Measurements from ENCODE around the gene SESN1. TPM values are rescaled to one million over a fixed set of nuclear protein-coding genes. Genes with fewer than 3 reads are reported as not detected.

SESN1 gene
- polyA plus RNA-seq, 2 donors: 11.1 to 14.8 TPM

- no peak overlapping the region for H3K4me3 ChIP-seq (ENCODE audit: low read depth in 1 of 2, low read length in 2 of 2)
- WGBS, 2 donors: 60 to 86% methylated on average over 2 of the region's 2 CpGs
Observed at GRCh38 chr6:109039795-109040194, 54.9 kb downstream of the SESN1 start.

DNA sequence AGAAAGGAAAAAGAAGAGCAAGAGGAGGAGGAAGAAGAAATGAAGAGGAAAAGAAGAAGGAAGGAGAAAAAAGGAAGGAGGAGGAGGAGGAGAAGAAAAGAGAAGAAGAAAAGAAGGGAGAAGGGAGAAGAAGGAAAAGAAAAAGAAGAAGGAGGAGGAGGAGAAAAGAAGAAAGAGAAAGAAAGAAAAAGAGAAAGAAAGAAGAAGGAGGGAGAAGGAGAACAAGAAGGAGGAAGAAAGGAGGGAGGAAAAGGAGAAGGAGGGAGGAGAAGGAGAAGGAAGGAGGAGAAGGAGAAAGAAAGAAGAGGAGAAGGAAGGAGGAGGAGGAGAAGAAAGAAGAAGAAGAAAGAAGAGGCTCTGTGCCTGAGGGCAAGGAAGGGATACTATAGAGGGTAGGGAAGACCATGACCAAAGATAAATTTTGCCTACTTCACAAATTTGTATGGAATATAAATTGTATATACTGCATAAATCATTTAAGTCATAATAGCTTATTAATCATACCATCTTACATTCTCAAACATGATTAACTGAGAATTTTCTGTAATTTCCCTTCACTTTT lies 55.7 kb downstream of the SESN1 start:
- H3K27ac ChIP-seq (ENCODE audit: low read depth in 2 of 2, low read length in 1 of 2): no peak overlapping the region
- no peaks in the 10 kb centered on the region for H3K9me3 ChIP-seq (ENCODE audit: control insufficient read depth in 2 of 2, insufficient read depth in 1 of 2, low read depth in 1 of 2, low read length in 1 of 2)
- H3K4me1 ChIP-seq (ENCODE audit: control insufficient read depth in 2 of 2, insufficient read depth in 2 of 2, low read length in 1 of 2): no peaks in the 10 kb centered on the region
- H3K4me3 ChIP-seq (ENCODE audit: low read depth in 1 of 2, low read length in 2 of 2): no peak overlapping the region
- H3K27me3 ChIP-seq (ENCODE audit: control insufficient read depth in 1 of 2, insufficient read depth in 2 of 2, low read length in 2 of 2): no peaks in the 10 kb centered on the region
- H3K36me3 ChIP-seq (ENCODE audit: control insufficient read depth in 2 of 2, insufficient read depth in 2 of 2, low read length in 1 of 2): no peaks in the 10 kb centered on the region

More at GRCh38 chr6:109039795-109040194, 54.9 kb downstream of the SESN1 start:
- Histone ChIP-seq H3K27me3 (ENCODE audit: control insufficient read depth in 1 of 2, insufficient read depth in 2 of 2, low read length in 2 of 2) (no peaks in the 10 kb centered on the region), H3K27ac (ENCODE audit: low read depth in 2 of 2, low read length in 1 of 2) (no peak overlapping the region), H3K36me3 (ENCODE audit: control insufficient read depth in 2 of 2, insufficient read depth in 2 of 2, low read length in 1 of 2) (no peaks in the 10 kb centered on the region), H3K9me3 (ENCODE audit: control insufficient read depth in 2 of 2, insufficient read depth in 1 of 2, low read depth in 1 of 2, low read length in 1 of 2) (no peaks in the 10 kb centered on the region), H3K4me1 (ENCODE audit: control insufficient read depth in 2 of 2, insufficient read depth in 2 of 2, low read length in 1 of 2) (no peaks in the 10 kb centered on the region)

DNA sequence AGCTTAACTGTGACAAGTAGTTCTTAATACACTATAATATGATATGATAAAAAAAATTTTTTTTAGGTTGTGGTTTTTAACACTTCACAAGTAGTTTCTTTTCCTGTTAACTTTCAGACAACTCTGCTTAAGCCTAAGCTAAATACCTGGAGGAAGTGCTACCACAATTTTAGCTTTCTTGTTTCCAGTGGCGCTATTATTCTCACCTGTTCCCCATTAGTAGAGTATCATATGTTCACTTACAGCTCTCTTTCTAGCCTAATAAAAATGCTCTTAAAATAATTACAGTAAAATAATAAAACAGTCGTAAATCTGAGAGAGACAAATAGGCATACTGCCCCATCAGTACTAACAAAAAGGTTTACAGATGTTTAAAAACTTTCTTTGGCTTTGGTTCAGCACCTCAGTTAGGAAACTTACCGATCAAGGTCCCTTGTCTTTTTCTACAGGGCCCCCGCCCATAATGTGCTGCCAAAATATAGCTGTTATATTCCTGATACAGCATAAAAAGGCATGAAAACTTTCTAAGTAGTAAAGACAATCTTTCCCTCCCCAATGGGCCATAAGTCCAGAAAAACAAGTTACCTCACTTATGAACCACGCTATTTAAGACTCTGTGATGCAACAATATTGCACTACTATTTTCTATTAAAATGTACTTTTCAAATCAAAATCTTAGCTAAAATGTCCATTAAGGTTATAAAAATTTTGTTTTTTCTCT lies 57.9 kb downstream of the SESN1 start:
- Histone ChIP-seq H3K36me3 (ENCODE audit: control insufficient read depth in 2 of 2, insufficient read depth in 2 of 2, low read length in 1 of 2) (no peaks in the 10 kb centered on the region), H3K4me3 (ENCODE audit: low read depth in 1 of 2, low read length in 2 of 2) (no peak overlapping the region), H3K27ac (ENCODE audit: low read depth in 2 of 2, low read length in 1 of 2) (no peak overlapping the region), H3K4me1 (ENCODE audit: control insufficient read depth in 2 of 2, insufficient read depth in 2 of 2, low read length in 1 of 2) (no peaks in the 10 kb centered on the region), H3K27me3 (ENCODE audit: control insufficient read depth in 1 of 2, insufficient read depth in 2 of 2, low read length in 2 of 2) (no peaks in the 10 kb centered on the region), H3K9me3 (ENCODE audit: control insufficient read depth in 2 of 2, insufficient read depth in 1 of 2, low read depth in 1 of 2, low read length in 1 of 2) (no peaks in the 10 kb centered on the region)
- 72% methylated on average over 5 of the region's 5 CpGs for WGBS, 2 donors

DNA sequence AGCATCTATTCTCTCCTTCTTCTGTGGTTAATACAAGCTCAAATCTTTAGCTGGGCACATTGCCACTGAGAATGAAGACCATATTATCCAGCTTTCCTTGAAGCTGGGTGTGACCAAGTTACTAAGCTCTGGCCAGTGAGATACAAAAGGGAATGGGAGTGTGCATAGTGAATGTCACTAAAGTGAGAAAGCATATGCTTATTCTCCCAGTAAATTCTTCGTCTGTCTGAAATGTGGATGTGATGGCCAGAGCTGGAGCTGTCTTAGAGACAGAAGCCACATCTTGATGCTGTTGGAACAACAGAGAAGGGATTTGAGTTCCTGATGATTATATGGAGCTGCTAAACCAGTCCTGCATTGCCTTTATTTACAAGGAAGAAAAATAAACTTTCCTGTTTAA lies 60.1 kb downstream of the SESN1 start:
- Histone ChIP-seq H3K9me3 (ENCODE audit: control insufficient read depth in 2 of 2, insufficient read depth in 1 of 2, low read depth in 1 of 2, low read length in 1 of 2) (no peaks in the 10 kb centered on the region), H3K27ac (ENCODE audit: low read depth in 2 of 2, low read length in 1 of 2) (no peak overlapping the region), H3K4me1 (ENCODE audit: control insufficient read depth in 2 of 2, insufficient read depth in 2 of 2, low read length in 1 of 2) (no peaks in the 10 kb centered on the region), H3K4me3 (ENCODE audit: low read depth in 1 of 2, low read length in 2 of 2) (no peak overlapping the region), H3K36me3 (ENCODE audit: control insufficient read depth in 2 of 2, insufficient read depth in 2 of 2, low read length in 1 of 2) (no peaks in the 10 kb centered on the region), H3K27me3 (ENCODE audit: control insufficient read depth in 1 of 2, insufficient read depth in 2 of 2, low read length in 2 of 2) (no peaks in the 10 kb centered on the region)
- 50 to 59% methylated on average over 1 of the region's 1 CpG for WGBS, 2 donors

DNA sequence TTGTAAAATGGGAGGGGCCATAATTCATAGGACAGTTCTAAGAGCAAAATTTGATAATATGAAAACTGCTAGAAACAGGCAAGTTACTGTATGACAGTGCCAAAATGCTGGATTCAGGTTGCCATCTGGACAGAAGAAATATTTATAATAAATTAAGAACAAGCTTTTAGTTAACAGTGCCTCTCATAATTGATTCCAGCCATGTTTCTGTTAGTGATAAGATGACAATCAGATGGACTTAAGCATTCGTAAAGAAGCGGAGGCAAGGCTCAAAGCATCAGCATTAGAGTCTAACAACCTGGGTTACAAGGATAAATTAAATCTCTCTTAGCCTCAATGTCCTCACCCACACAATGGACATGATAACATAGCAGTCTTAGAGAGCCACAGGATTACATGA lies 61.0 kb downstream of the SESN1 start:
- 87 to 91% methylated on average over 2 of the region's 2 CpGs for WGBS, 2 donors
- no peaks in the 10 kb centered on the region for H3K27me3 ChIP-seq (ENCODE audit: control insufficient read depth in 1 of 2, insufficient read depth in 2 of 2, low read length in 2 of 2)
- H3K4me3 ChIP-seq (ENCODE audit: low read depth in 1 of 2, low read length in 2 of 2): no peak overlapping the region
- no peaks in the 10 kb centered on the region for H3K9me3 ChIP-seq (ENCODE audit: control insufficient read depth in 2 of 2, insufficient read depth in 1 of 2, low read depth in 1 of 2, low read length in 1 of 2)
- no peaks in the 10 kb centered on the region for H3K36me3 ChIP-seq (ENCODE audit: control insufficient read depth in 2 of 2, insufficient read depth in 2 of 2, low read length in 1 of 2)
- no peaks in the 10 kb centered on the region for H3K4me1 ChIP-seq (ENCODE audit: control insufficient read depth in 2 of 2, insufficient read depth in 2 of 2, low read length in 1 of 2)
- no peak overlapping the region for H3K27ac ChIP-seq (ENCODE audit: low read depth in 2 of 2, low read length in 1 of 2)

- Histone ChIP-seq H3K36me3 (ENCODE audit: control insufficient read depth in 2 of 2, insufficient read depth in 2 of 2, low read length in 1 of 2) (no peaks in the 10 kb centered on the region), H3K27me3 (ENCODE audit: control insufficient read depth in 1 of 2, insufficient read depth in 2 of 2, low read length in 2 of 2) (no peaks in the 10 kb centered on the region), H3K4me1 (ENCODE audit: control insufficient read depth in 2 of 2, insufficient read depth in 2 of 2, low read length in 1 of 2) (no peaks in the 10 kb centered on the region), H3K9me3 (ENCODE audit: control insufficient read depth in 2 of 2, insufficient read depth in 1 of 2, low read depth in 1 of 2, low read length in 1 of 2) (no peaks in the 10 kb centered on the region), H3K27ac (ENCODE audit: low read depth in 2 of 2, low read length in 1 of 2) (no peak overlapping the region), H3K4me3 (ENCODE audit: low read depth in 1 of 2, low read length in 2 of 2) (no peak overlapping the region)
- 75 to 80% methylated on average over 1 of the region's 1 CpG for WGBS, 2 donors
Observed at GRCh38 chr6:109031416-109031815, 63.2 kb downstream of the SESN1 start.

GRCh38 chr6:109029313-109029712 lies 65.3 kb downstream of the SESN1 start:
- Histone ChIP-seq H3K4me3 (ENCODE audit: low read depth in 1 of 2, low read length in 2 of 2) (no peak overlapping the region), H3K27ac (ENCODE audit: low read depth in 2 of 2, low read length in 1 of 2) (no peak overlapping the region), H3K9me3 (ENCODE audit: control insufficient read depth in 2 of 2, insufficient read depth in 1 of 2, low read depth in 1 of 2, low read length in 1 of 2) (no peaks in the 10 kb centered on the region), H3K36me3 (ENCODE audit: control insufficient read depth in 2 of 2, insufficient read depth in 2 of 2, low read length in 1 of 2) (no peaks in the 10 kb centered on the region), H3K4me1 (ENCODE audit: control insufficient read depth in 2 of 2, insufficient read depth in 2 of 2, low read length in 1 of 2) (no peaks in the 10 kb centered on the region), H3K27me3 (ENCODE audit: control insufficient read depth in 1 of 2, insufficient read depth in 2 of 2, low read length in 2 of 2) (no peaks in the 10 kb centered on the region)
- WGBS, 2 donors: 99 to 100% methylated on average over 1 of the region's 1 CpG

DNA sequence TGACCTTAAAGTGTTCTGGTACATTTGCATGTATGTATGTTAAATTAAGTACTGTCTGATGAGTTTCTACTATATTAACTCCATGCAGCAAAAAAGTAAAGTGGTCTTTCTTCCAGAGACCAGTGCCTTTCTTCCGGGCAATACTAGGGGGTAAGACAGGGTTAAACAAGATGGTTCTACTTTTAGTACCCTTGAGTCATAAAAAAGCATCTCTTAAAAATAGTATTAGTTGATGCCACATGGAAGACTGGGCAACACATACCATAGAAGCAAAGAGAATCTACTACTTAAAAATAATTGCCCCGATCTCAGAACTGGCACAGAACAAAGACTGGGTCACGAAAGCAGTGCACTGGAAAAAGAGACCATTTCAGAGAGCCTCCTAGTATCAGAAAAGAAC lies 66.2 kb downstream of the SESN1 start:
- no peaks in the 10 kb centered on the region for H3K9me3 ChIP-seq (ENCODE audit: control insufficient read depth in 2 of 2, insufficient read depth in 1 of 2, low read depth in 1 of 2, low read length in 1 of 2)
- H3K36me3 ChIP-seq (ENCODE audit: control insufficient read depth in 2 of 2, insufficient read depth in 2 of 2, low read length in 1 of 2): no peaks in the 10 kb centered on the region
- H3K4me3 ChIP-seq (ENCODE audit: low read depth in 1 of 2, low read length in 2 of 2): no peak overlapping the region
- 93 to 96% methylated on average over 3 of the region's 3 CpGs for whole genome bisulfite sequencing, 2 donors
- no peaks in the 10 kb centered on the region for H3K27me3 ChIP-seq (ENCODE audit: control insufficient read depth in 1 of 2, insufficient read depth in 2 of 2, low read length in 2 of 2)
- no peak overlapping the region for H3K27ac ChIP-seq (ENCODE audit: low read depth in 2 of 2, low read length in 1 of 2)
- no peaks in the 10 kb centered on the region for H3K4me1 ChIP-seq (ENCODE audit: control insufficient read depth in 2 of 2, insufficient read depth in 2 of 2, low read length in 1 of 2)

GRCh38 chr6:109027964-109028363 lies 66.7 kb downstream of the SESN1 start:
- Histone ChIP-seq H3K27me3 (ENCODE audit: control insufficient read depth in 1 of 2, insufficient read depth in 2 of 2, low read length in 2 of 2) (no peaks in the 10 kb centered on the region), H3K4me1 (ENCODE audit: control insufficient read depth in 2 of 2, insufficient read depth in 2 of 2, low read length in 1 of 2) (no peaks in the 10 kb centered on the region), H3K4me3 (ENCODE audit: low read depth in 1 of 2, low read length in 2 of 2) (no peak overlapping the region), H3K36me3 (ENCODE audit: control insufficient read depth in 2 of 2, insufficient read depth in 2 of 2, low read length in 1 of 2) (no peaks in the 10 kb centered on the region), H3K27ac (ENCODE audit: low read depth in 2 of 2, low read length in 1 of 2) (no peak overlapping the region), H3K9me3 (ENCODE audit: control insufficient read depth in 2 of 2, insufficient read depth in 1 of 2, low read depth in 1 of 2, low read length in 1 of 2) (no peaks in the 10 kb centered on the region)

- WGBS, 2 donors: 85 to 98% methylated on average over 1 of the region's 1 CpG
- Histone ChIP-seq H3K4me3 (ENCODE audit: low read depth in 1 of 2, low read length in 2 of 2) (no peak overlapping the region), H3K36me3 (ENCODE audit: control insufficient read depth in 2 of 2, insufficient read depth in 2 of 2, low read length in 1 of 2) (no peaks in the 10 kb centered on the region), H3K4me1 (ENCODE audit: control insufficient read depth in 2 of 2, insufficient read depth in 2 of 2, low read length in 1 of 2) (no peaks in the 10 kb centered on the region), H3K27ac (ENCODE audit: low read depth in 2 of 2, low read length in 1 of 2) (no peak overlapping the region), H3K27me3 (ENCODE audit: control insufficient read depth in 1 of 2, insufficient read depth in 2 of 2, low read length in 2 of 2) (no peaks in the 10 kb centered on the region), H3K9me3 (ENCODE audit: control insufficient read depth in 2 of 2, insufficient read depth in 1 of 2, low read depth in 1 of 2, low read length in 1 of 2) (no peaks in the 10 kb centered on the region)
Observed at GRCh38 chr6:109025639-109026038, 69.0 kb downstream of the SESN1 start.
